Lung (tissue), 12 donors: ENCODE results near the gene VPS8. TPM values are rescaled to one million over a fixed set of nuclear protein-coding genes. Genes with fewer than 3 reads are reported as not detected.

Experiments used
- ATAC-seq: fragments of 200-7000 bp; cut with Tn5 transposase; one replicate; pipeline ENCODE4 v1.9.1; 2020; ENCODE audit warnings: moderate number of reproducible peaks; ENCODE audit not compliant: insufficient read depth, low FRiP score
- DNase-seq, 3 donors: peaks; one replicate each; pipeline ENCODE4 v3.0.0-alpha.2; 2013 to 2017
- H3K27ac ChIP-seq, 2 donors: one replicate each; pipeline ENCODE4 v1.5.1; 2013; ENCODE audit warnings: mild to moderate bottlenecking in 2 of 2, moderate library complexity in 2 of 2, control low read depth in 1 of 2, inconsistent platforms in 1 of 2, low read depth in 1 of 2, low read length in 1 of 2
- H3K27me3 ChIP-seq, 3 donors: one replicate each; pipeline ENCODE4 v1.5.1; 2013; ENCODE audit warnings: low read length in 2 of 3; ENCODE audit not compliant: control insufficient read depth in 3 of 3, insufficient read depth in 3 of 3
- H3K36me3 ChIP-seq, 4 donors: one replicate each; pipeline ENCODE4 v1.5.1; 2013; ENCODE audit warnings: low read length in 4 of 4, mild to moderate bottlenecking in 1 of 4, moderate library complexity in 1 of 4; ENCODE audit not compliant: control insufficient read depth in 4 of 4, insufficient read depth in 4 of 4
- H3K4me1 ChIP-seq, 5 donors: one replicate each; pipeline ENCODE4 v1.5.1; 2013; ENCODE audit warnings: low read length in 5 of 5, mild to moderate bottlenecking in 2 of 5, moderate library complexity in 1 of 5; ENCODE audit not compliant: control insufficient read depth in 5 of 5, insufficient read depth in 5 of 5
- H3K4me3 ChIP-seq: one replicate; pipeline ENCODE4 v1.5.1; 2013; ENCODE audit warnings: mild to moderate bottlenecking, control low read depth, moderate library complexity
- H3K9ac ChIP-seq, 2 donors: one replicate each; pipeline ENCODE4 v1.5.1; 2013; ENCODE audit warnings: low read length in 2 of 2, control low read depth in 1 of 2; ENCODE audit not compliant: insufficient read depth in 1 of 2
- H3K9me3 ChIP-seq, 4 donors: one replicate each; pipeline ENCODE4 v1.5.1; 2013; ENCODE audit warnings: low read length in 3 of 4, mild to moderate bottlenecking in 1 of 4, moderate library complexity in 1 of 4; ENCODE audit not compliant: control insufficient read depth in 4 of 4, insufficient read depth in 3 of 4
- CTCF ChIP-seq: IDR thresholded peaks from 2 replicates; pipeline ENCODE4 v1.5.1; 2012; ENCODE audit warnings: mild to moderate bottlenecking; ENCODE audit errors: control extremely low read depth, extremely low read depth
- WGBS, 2 donors: extraction: QIAGEN DNeasy Blood & Tissue Kit; methylation state at CpG; one replicate each; pipeline ENCODE4 v1.1.7; 2013; 5-methylcytosine and 5-hydroxymethylcytosine counted together
- polyA plus RNA-seq, 2 donors: library from polyadenylated mRNA; stranded (reverse); fragments of 200-250 nt; gene quantifications; one replicate each; pipeline ENCODE4 v1.2.1, GENCODE V29; 2013
- total RNA-seq, 2 donors: library from RNA; depleted of rRNA in 1 of 2; stranded (reverse); fragments of >200 nt in 1 of 2; gene quantifications; one replicate each; pipeline ENCODE4 v1.2.1, GENCODE V29; 2014 to 2021
- donor health status: control.
- donor health status: control.
- donor health status: Bipolar disorder and iron deficiency.
- donor health status: healthy.
- donor health status: DM: yes; HTN: yes; CAD: no.

The VPS8 gene
- total and polyA plus RNA-seq, 4 donors = 13.9 to 184 (median 38.5) TPM

DNA sequence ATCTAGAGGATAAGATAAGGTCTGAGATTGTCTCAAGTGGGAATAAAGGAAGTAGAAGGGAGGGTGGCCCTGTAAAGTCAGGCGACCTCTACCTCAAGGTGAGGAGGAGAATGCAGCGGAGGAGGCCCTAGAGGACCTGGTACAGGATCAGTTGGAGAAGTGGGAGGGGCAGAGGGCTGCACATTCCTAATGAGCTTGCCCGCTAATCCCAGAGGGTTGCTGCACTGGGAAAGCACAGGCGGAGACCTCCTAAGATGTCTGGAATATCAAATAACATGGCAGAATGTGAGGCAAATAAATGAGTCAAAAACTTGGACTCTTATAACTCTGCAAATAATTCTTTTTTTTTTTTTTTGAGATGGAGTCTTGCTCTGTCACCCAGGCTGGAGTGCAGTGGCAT lies 30.2 kb upstream of the VPS8 start:
- no peak for DNase-seq
- H3K4me1 ChIP-seq = peaks cover 0 to 20% (median 0%) of the 10 kb centered on the region in 5 donors
- no peak overlapping the region for H3K4me3 ChIP-seq
- H3K27me3 ChIP-seq = peaks cover 0 to 2% (median 0%) of the 10 kb centered on the region in 3 donors
- H3K27ac ChIP-seq = no peak overlapping the region
- H3K9ac ChIP-seq = no peak overlapping the region
- no peaks in the 10 kb centered on the region for H3K36me3 ChIP-seq
- no peak for TF ChIP-seq CTCF
- H3K9me3 ChIP-seq = peaks cover 0 to 3% (median 0%) of the 10 kb centered on the region in 4 donors
- 81 to 90% methylated on average over 4 of the region's 4 CpGs for WGBS, 2 donors
- ATAC-seq = no peak

- no peaks in the 10 kb centered on the region for H3K36me3 ChIP-seq
- ATAC-seq (no peak), DNase-seq (no peak)
- no peak for TF ChIP-seq CTCF
- no peak overlapping the region for H3K9ac ChIP-seq
- H3K4me3 ChIP-seq = no peak overlapping the region
- no peak overlapping the region for H3K27ac ChIP-seq
- 93 to 96% methylated on average over 7 of the region's 7 CpGs for WGBS, 2 donors
- H3K27me3 ChIP-seq = peaks cover 0 to 2% (median 0%) of the 10 kb centered on the region in 3 donors
- peaks cover 0 to 16% (median 0%) of the 10 kb centered on the region in 5 donors for H3K4me1 ChIP-seq
- peaks cover 0 to 3% (median 0%) of the 10 kb centered on the region in 4 donors for H3K9me3 ChIP-seq
These were observed 28.6 kb upstream of the VPS8 start for GRCh38 chr3:184783319-184783718.

GRCh38 chr3:184784731-184785500 lies 27.1 kb upstream of the VPS8 start:
- Histone ChIP-seq H3K36me3 (no peaks in the 10 kb centered on the region), H3K27me3 (no peaks in the 10 kb centered on the region), H3K27ac (no peak overlapping the region), H3K9ac (no peak overlapping the region), H3K4me3 (no peak overlapping the region), H3K4me1 (peaks cover 0 to 16% (median 0%) of the 10 kb centered on the region in 5 donors), H3K9me3 (no peaks in the 10 kb centered on the region)
- WGBS, 2 donors = 36 to 62% methylated on average over 13 of the region's 13 CpGs
- ATAC-seq (no peak), DNase-seq (no peak)
- no peak for TF ChIP-seq CTCF

- no peaks in the 10 kb centered on the region for H3K36me3 ChIP-seq
- no peak overlapping the region for H3K27ac ChIP-seq
- no peaks in the 10 kb centered on the region for H3K27me3 ChIP-seq
- DNase-seq = no peak
- no peak for TF ChIP-seq CTCF
- H3K9ac ChIP-seq = peak overlapping the region in 1 of 2 donors; percentile 76
- H3K4me1 ChIP-seq = peaks cover 0 to 16% (median 0%) of the 10 kb centered on the region in 5 donors
- H3K9me3 ChIP-seq = no peaks in the 10 kb centered on the region
- no peak for ATAC-seq
- H3K4me3 ChIP-seq = no peak overlapping the region
- WGBS, 2 donors = 73 to 75% methylated on average over 12 of the region's 12 CpGs
These were observed 26.1 kb upstream of the VPS8 start for GRCh38 chr3:184785890-184786279.
